ENCODE results near the gene NDUFB7.

NDUFB7 gene

GRCh38 chr19:14519860-14520407, 51.9 kb downstream of the NDUFB7 start:
- DNase-seq (ENCODE audit: low spot score), result peak; percentile 58

GRCh38 chr19:14519245-14519859, 52.5 kb downstream of the NDUFB7 start:
- no peak for DNase-seq (ENCODE audit: low spot score)

DNA sequence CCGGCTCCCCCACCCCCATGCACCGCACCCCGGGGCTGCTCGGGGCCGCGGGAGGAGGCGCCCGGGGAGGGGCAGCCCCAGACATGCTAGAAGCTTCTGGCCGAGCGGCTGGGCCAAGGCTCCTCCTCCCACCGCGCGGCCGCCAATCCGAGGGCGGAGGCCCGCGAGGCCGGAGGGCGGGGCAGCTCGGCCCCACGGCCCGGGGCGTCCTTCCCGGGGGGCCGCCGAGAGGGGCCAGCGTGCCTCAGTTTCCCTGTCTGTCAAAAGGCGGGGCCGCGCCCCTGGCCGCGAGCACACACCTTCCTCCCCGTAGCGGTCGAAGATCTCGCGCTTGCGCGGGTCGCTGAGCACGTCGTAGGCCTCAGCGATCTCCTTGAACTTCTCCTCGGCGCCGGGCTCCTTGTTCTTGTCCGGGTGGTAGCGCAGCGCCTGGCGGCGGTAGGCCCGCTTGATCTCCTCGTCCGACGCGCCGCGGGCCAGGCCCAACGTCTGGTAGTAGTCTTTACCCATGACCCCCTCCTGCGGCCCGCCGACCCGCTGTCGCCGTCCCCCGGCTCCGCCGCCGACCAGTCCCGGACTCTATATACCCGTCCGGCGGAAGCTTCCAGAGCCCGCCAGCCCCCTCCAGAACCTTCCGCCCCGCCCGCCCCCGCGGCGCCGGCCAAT, 53.9 kb downstream of the NDUFB7 start, which contains the start of gene DNAJB1:
Gene DNAJB1 (minus strand): TSS at position 558 of the 666 bp plus-strand sequence. CDS start 48 bp downstream, at position 510.
- DNase-seq (ENCODE audit: low spot score), result peak; percentile 60

DNA sequence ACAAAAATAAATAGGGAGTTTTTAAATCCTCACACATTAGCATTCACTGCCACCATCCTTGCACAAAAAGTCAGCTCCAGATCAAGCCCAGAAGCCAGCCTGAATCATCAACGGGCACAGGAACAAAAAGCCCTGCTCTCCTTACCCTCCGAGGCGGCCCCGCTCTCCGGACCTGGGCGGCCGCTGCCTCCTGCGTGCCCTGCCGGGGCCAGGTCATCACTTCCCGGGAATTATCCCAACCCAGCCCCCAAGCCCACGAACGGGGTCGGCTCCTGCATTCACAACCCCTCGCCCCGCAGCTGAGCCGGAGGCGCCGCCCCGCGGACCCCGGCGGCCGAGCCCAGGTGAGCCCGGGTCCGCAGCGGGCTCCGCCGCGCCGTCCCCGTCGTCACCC, 54.4 kb downstream of the NDUFB7 start:
- DNase-seq (ENCODE audit: low spot score), result no peak

GRCh38 chr19:14516746-14517438, 55.0 kb downstream of the NDUFB7 start:
- no peak for DNase-seq (ENCODE audit: low spot score)

Measured in CD4-positive, alpha-beta T cell treated with Interleukin-2 at 100 ng/mL for 4 hours (primary cell).